ENCODE measurements around the gene CSNK1D.

Gene CSNK1D

DNA sequence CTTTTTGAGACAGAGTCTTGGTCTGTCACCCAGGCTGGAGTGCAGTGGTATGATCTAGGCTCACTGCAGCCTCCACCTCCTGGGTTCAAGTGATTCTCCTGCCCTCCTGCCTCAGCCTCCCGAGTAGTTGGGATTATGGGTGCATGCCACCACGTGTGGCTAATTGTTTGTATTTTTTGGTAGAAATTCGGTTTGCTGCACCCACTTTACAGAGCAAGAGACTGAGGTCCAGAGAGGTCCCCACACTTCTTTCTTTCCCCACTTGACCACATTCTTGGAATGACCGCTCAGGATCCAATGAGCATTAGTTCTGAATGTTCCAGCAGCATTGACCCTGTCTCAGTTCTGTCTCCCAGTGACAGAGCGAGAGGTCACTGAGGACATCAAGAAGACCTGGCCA lies 50.0 kb downstream of the CSNK1D start:
- no peaks in the 10 kb centered on the region for H3F3A ChIP-seq (ENCODE audit: control insufficient read depth, insufficient read depth)
- H3K36me3 ChIP-seq (ENCODE audit: control insufficient read depth, low read length) = no peaks in the 10 kb centered on the region
- H3K4me1 ChIP-seq (ENCODE audit: control insufficient read depth, low read length) = peaks cover 10% of the 10 kb centered on the region
- H4K20me1 ChIP-seq (ENCODE audit: control insufficient read depth, insufficient read depth, low read depth, low read length) = no peaks in the 10 kb centered on the region
- no peak overlapping the region for H3K4me2 ChIP-seq (ENCODE audit: low read length)
- no peaks in the 10 kb centered on the region for H3K9me3 ChIP-seq (ENCODE audit: control insufficient read depth, insufficient read depth, low read length)
- no peaks in the 10 kb centered on the region for H3K9me2 ChIP-seq (replicated peaks; ENCODE audit: control insufficient read depth, low read length)
- no peak overlapping the region for H3K4me3 ChIP-seq (ENCODE audit: low read length)
- TF ChIP-seq, protein P1, sequence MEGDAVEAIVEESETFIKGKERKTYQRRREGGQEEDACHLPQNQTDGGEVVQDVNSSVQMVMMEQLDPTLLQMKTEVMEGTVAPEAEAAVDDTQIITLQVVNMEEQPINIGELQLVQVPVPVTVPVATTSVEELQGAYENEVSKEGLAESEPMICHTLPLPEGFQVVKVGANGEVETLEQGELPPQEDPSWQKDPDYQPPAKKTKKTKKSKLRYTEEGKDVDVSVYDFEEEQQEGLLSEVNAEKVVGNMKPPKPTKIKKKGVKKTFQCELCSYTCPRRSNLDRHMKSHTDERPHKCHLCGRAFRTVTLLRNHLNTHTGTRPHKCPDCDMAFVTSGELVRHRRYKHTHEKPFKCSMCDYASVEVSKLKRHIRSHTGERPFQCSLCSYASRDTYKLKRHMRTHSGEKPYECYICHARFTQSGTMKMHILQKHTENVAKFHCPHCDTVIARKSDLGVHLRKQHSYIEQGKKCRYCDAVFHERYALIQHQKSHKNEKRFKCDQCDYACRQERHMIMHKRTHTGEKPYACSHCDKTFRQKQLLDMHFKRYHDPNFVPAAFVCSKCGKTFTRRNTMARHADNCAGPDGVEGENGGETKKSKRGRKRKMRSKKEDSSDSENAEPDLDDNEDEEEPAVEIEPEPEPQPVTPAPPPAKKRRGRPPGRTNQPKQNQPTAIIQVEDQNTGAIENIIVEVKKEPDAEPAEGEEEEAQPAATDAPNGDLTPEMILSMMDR (IDR thresholded peaks at IDR 0.05; ENCODE audit: low read depth, low read length, poor library complexity, severe bottlenecking) = no peak
- no peak for TF ChIP-seq EZH2phosphoT487 (IDR thresholded peaks at IDR 0.05; ENCODE audit: borderline replicate concordance, low read length)
- no peak overlapping the region for H3K27ac ChIP-seq (ENCODE audit: low read depth, low read length)
- H3K27me3 ChIP-seq (ENCODE audit: control insufficient read depth, low read length) = peaks cover 2% of the 10 kb centered on the region; the same call in 1 of the 2 replicates
- H3K79me2 ChIP-seq (ENCODE audit: control insufficient read depth, low read length) = no peaks in the 10 kb centered on the region

DNA sequence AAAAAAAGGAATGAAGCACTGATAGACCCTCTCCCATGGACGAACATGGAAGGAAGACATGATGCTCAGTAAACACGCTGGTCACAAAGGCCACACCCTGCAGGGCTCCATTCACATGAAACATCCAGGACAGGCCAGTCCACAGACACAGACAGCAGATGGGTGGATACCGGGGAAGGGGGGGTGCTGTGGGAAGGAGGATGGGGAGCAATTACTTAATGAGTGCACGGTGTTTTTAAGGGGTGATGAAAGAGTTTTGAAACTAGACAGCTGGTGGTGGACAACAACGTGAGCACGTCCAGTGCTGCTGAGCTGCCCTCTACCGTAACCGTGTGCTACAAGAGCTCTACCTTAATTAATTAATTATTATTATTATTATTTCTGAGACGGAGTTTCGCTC lies 50.7 kb downstream of the CSNK1D start:
- Histone ChIP-seq H3K4me2 (ENCODE audit: low read length) (no peak overlapping the region), H3F3A (ENCODE audit: control insufficient read depth, insufficient read depth) (no peaks in the 10 kb centered on the region), H3K4me1 (ENCODE audit: control insufficient read depth, low read length) (peaks cover 3% of the 10 kb centered on the region), H4K20me1 (ENCODE audit: control insufficient read depth, insufficient read depth, low read depth, low read length) (no peaks in the 10 kb centered on the region), H3K27me3 (ENCODE audit: control insufficient read depth, low read length) (no peaks in the 10 kb centered on the region), H3K4me3 (ENCODE audit: low read length) (no peak overlapping the region), H3K36me3 (ENCODE audit: control insufficient read depth, low read length) (no peaks in the 10 kb centered on the region), H3K79me2 (ENCODE audit: control insufficient read depth, low read length) (no peaks in the 10 kb centered on the region), H3K9me3 (ENCODE audit: control insufficient read depth, insufficient read depth, low read length) (no peaks in the 10 kb centered on the region), H3K27ac (ENCODE audit: low read depth, low read length) (no peak overlapping the region), H3K9me2 (replicated peaks; ENCODE audit: control insufficient read depth, low read length) (no peaks in the 10 kb centered on the region)
- no peak for TF ChIP-seq EZH2phosphoT487 (IDR thresholded peaks at IDR 0.05; ENCODE audit: borderline replicate concordance, low read length)
- TF ChIP-seq, protein P1 (IDR thresholded peaks at IDR 0.05; ENCODE audit: low read depth, low read length, poor library complexity, severe bottlenecking) = no peak

DNA sequence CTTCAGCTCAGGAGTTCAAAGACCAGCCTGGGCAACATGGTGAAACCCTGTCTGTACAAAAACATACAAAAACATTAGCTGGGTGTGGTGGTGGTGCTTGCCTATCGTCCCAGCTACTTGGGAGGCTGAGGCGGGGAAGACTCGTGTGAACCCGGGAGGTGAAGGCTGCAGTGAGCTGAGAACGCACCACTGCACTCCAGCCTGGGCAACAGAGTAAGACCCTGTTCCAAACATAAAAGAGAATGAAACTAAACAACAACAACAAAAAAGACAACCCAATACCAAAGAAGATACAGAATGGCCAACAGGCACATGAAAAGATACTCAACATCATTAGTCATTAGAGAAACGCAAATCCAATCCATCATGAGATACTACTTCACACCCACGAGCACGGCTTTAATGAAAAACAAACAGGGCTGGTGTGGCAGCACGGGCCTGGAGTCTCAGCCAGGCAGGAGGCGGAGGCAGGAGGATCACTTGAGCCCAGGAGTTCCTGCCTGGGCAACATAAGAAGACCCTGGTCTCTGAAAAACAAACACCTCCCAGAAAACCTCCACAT lies 52.1 kb downstream of the CSNK1D start:
- Histone ChIP-seq H4K20me1 (ENCODE audit: control insufficient read depth, insufficient read depth, low read depth, low read length) (no peaks in the 10 kb centered on the region), H3K27me3 (ENCODE audit: control insufficient read depth, low read length) (no peaks in the 10 kb centered on the region), H3K79me2 (ENCODE audit: control insufficient read depth, low read length) (no peaks in the 10 kb centered on the region), H3K36me3 (ENCODE audit: control insufficient read depth, low read length) (no peaks in the 10 kb centered on the region), H3K4me3 (ENCODE audit: low read length) (no peak overlapping the region), H3K9me3 (ENCODE audit: control insufficient read depth, insufficient read depth, low read length) (no peaks in the 10 kb centered on the region), H3K27ac (ENCODE audit: low read depth, low read length) (no peak overlapping the region), H3K4me2 (ENCODE audit: low read length) (no peak overlapping the region), H3F3A (ENCODE audit: control insufficient read depth, insufficient read depth) (no peaks in the 10 kb centered on the region), H3K4me1 (ENCODE audit: control insufficient read depth, low read length) (peaks cover 4% of the 10 kb centered on the region), H3K9me2 (replicated peaks; ENCODE audit: control insufficient read depth, low read length) (no peaks in the 10 kb centered on the region)
- TF ChIP-seq EZH2phosphoT487 (IDR thresholded peaks at IDR 0.05; ENCODE audit: borderline replicate concordance, low read length) = no peak
- TF ChIP-seq, protein P1 (IDR thresholded peaks at IDR 0.05; ENCODE audit: low read depth, low read length, poor library complexity, severe bottlenecking) = no peak
